AML-193 (cell line): ENCODE data around the gene RPS15A.
"Not testable (repeated sequence)": the region's sequence is repeated elsewhere in the genome, so short reads cannot be mapped to it uniquely, and the experiment has no call there.

Source experiments
- DNase-seq, 2 experiments: peaks; one replicate each; lab custom pipeline; 2025; lab: John Stamatoyannopoulos, UW

Gene RPS15A

GRCh38 chr16:18756639-18757038 lies 33.5 kb downstream of the RPS15A start:
- not testable (repeated sequence) for DNase-seq

GRCh38 chr16:18742870-18743269 lies 47.3 kb downstream of the RPS15A start:
- not testable (repeated sequence) for DNase-seq

GRCh38 chr16:18740027-18740426 lies 50.1 kb downstream of the RPS15A start:
- DNase-seq: not testable (repeated sequence)

DNA sequence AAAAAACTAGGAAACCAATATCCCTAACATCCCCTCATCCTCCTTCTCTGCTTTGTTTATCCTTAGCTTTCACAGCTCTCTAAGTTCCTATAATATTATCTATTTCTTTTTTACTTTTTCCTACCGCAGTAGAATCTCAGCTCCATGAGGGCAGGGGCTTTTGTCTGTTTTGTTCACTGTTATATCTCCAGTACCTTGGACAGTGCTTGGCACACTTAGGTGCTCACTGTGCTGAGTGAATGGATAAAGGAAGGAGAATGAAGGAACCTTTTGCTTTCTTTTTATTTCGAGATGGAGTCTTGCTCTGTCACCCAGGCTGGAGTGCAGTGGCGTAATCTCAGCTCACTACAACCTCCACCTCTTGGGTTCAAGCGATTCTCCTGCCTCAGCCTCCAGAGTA lies 51.4 kb downstream of the RPS15A start:
- DNase-seq: not testable (repeated sequence)

- DNase-seq: not testable (repeated sequence)
These were observed 55.9 kb downstream of the RPS15A start for GRCh38 chr16:18734279-18734678.
